NCI-H526 (cell line): Measurements from ENCODE around the gene COMT.

Experiments
- DNase-seq, 2 experiments: peaks; one replicate each; lab custom pipeline; 2025; lab: John Stamatoyannopoulos, UW

The COMT gene

DNA sequence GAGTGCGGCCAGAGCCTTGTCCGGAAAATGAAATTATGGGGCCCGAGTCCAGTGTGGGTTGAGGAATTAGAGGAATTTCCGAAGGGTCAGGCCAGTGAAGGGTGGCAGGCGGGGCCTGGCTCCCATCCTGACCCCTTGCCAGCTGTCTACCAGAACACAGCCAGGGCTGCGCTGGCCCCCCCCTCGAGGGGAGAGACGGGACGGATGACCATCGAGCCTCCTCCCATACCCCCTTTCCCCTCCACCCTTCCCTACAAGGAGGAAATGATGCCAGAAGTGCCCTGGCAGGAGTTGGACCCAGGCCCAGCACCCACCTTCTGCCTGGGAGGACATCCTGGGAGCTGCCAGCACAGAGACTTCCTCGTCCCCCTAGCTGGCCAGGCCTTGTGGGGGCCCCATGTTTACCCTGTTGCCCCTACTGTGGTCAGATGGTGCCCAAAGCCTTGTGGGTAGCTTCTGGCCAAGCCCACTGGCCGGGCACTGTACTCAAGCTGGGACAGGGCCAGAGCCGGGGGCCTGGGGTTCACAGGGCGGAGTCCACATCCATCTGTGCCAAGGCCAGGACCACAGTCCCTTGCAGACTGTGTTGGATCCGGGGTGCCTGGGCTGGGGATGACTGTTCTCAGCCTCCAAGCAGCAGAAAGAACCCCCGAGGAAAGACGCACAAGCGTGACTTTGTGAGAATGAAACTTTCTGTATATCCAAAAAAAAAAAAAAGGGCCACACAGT, 54.2 kb downstream of the COMT start:
- no peak for DNase-seq

- peak in 1 of 2 experiments; percentile 17 for DNase-seq
Observed at GRCh38 chr22:19996694-19997384, 55.3 kb downstream of the COMT start.

DNA sequence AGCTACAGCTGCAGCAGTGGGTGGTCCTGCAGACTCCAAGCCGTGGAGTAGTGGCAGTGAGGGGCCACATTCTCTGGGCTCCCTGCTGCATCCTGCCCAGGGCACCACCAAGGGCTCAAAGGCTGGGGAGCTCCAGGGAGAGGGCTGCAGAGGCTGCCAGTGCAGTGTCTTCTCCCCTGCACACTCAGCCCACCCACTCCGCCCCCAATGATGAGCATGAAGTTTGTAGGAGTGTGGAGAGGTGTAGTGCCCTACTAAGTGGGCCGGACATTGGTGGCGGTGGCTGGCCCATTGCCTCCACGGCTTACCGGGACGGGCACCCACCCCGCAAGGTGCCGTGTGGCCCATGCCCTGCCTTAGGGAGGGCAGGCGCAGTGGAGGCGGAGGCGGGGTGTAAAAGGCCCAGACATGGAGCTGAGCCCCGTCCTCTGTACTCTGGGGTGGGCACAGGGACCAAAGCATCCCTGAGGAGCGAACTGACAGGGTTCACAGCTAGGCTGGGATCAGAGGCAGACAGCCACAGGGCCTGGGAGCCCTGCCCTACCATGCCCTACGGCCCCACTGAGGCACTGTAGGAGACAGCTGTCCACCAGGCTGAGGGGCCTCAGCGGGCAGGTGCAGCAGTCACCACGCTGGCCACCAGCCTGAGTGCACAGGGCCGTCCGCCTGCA, 56.1 kb downstream of the COMT start:
- no peak for DNase-seq

DNA sequence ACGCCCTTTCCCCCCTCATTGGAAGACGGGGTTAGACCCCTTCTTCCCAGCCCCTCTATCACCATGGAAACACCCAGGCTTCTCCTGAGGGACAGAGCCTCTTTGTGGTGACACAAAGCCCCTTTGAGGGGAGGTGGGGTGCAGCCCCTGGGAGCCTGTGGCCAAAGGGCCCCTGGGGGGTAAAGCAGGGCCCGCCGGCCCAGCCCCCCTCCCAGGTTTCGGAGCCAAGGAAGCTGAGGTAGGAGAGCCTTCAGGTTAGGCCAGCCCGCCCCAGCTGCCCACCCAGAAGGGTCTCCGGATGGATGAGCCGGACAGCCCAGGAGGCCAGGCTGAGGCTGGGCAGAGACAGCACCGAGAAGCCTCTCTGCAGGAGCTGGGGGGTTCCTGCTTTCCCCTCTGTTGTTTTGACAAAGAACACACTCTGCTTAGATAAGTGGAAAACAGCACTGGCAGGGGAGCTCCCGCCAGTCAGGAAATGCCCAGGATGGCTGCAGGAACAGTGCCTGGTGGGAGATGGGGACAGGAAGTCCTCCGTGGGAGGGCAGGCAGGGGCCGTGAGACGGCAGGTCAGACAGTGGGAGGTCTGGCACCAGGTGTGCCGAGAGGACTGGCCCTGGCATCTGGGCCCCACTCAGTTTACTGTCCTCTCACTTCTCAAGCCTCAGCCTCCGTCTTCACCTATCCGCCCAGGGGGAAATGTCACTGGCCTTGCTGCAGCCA, 56.8 kb downstream of the COMT start:
- DNase-seq, result no peak

DNA sequence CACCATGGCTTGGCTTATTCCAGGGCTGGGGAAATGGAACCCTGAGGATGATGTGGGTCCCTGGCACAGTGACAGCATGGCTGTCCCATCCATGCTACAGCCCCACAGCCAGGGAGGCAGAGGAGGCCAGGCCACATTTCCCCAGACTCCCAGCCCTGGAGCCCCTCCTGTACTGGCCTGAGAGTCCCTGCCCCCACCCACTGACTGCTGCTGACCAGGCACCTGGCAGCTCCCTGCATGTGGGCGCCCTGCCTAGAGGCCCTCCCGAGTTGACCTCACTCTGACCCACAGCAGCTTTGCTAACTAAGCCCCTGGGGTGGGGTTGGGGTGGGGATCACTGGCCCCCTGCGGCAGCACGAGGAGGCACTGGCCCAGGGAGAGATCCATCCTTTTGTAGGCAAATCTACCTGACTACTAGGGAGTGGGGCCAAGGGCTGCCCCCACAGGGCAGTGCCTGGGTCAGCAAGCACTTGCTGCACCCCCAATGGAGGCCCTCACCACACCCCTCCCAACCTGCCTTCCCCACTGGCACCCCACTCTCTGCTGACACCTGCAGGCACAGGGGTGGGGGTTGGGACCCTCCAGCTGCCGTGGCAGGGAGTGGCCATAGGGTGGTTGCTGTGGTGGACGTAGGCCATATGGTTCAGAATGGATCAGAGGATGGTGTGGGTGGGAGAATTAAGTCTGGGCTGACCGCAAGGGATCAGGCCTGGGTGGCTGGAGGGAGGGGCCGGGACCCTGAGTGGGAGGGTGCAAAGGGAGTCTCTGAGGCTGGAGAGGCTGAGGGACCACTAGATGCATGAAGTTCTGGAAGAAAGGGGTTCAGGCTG, 57.6 kb downstream of the COMT start:
- DNase-seq, result no peak

- DNase-seq, result no peak
Observed at GRCh38 chr22:20000246-20001081, 58.9 kb downstream of the COMT start.

DNA sequence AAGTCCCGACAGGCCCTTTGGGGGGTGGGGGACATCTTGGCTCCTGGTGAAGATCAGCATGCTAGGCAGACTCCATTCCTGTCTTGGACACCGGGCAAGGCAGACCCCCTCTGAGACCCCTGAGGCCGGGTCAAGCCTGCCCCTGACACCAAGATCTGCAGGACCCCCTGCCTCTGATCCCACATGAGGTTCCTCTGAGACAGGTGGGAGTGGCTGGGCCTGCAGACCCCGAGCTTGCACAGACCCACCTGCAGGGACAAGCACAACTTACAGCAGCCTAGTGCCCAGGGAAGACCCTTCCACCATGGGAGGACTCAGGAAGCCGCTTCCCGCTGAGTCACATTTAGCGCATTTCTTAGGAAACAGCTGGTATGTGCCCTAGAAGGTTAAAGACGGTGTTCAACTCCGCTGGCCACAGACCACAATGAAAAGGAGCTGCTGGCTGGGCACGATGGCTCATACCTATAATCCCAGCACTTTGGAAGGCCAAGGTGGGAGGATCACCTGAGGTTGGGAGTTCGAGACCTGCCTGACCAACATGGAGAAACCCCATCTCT, 59.6 kb downstream of the COMT start:
- DNase-seq, result no peak

DNA sequence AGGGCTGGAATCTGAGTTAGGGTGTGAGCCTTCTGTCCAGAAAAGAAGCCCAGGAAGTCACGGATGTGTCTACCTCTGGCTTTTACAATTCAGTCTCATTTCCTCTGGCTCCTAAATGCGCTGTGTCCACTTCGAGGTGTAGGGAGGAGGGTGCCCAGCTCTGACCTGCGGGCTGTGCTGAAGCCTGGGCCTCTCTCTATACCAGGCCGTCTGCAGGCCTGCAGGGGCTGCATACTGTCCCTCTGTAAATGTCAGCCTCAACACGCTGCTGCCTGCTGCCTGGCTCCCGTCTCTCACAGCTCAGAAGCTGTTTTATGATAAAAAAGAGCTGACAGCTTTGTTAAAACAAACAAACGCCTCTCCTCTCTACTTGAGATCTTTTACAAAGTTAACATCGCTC, 60.6 kb downstream of the COMT start:
- no peak for DNase-seq

GRCh38 chr22:20002636-20003035, 61.1 kb downstream of the COMT start:
- no peak for DNase-seq

- DNase-seq, result no peak
Observed at GRCh38 chr22:20003304-20003703, 61.7 kb downstream of the COMT start.

DNA sequence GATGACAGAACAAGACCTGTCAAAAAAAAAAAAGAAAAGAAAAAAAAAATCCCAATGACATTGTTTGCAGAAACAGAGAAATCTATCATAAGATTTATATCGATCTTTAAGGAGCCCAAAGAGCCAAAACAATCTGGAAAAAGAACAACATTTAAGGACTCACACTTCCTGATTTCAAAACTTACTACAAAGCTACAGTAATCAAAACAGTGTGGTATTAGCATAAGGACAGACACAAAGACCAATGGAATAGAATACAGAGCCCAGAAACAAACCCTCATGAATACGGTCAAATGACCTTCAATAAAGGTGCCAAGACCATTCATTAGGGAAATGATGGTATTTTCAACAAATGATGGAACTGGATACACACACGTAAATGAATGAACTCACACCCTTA, 62.9 kb downstream of the COMT start:
- DNase-seq, result no peak

GRCh38 chr22:20008221-20008995, 66.8 kb downstream of the COMT start:
- no peak for DNase-seq

GRCh38 chr22:20009018-20009491, 67.5 kb downstream of the COMT start:
- DNase-seq, result no peak

GRCh38 chr22:20009582-20010306, 68.2 kb downstream of the COMT start:
- DNase-seq, result no peak

GRCh38 chr22:20010307-20011122, 68.9 kb downstream of the COMT start:
- DNase-seq, result no peak

DNA sequence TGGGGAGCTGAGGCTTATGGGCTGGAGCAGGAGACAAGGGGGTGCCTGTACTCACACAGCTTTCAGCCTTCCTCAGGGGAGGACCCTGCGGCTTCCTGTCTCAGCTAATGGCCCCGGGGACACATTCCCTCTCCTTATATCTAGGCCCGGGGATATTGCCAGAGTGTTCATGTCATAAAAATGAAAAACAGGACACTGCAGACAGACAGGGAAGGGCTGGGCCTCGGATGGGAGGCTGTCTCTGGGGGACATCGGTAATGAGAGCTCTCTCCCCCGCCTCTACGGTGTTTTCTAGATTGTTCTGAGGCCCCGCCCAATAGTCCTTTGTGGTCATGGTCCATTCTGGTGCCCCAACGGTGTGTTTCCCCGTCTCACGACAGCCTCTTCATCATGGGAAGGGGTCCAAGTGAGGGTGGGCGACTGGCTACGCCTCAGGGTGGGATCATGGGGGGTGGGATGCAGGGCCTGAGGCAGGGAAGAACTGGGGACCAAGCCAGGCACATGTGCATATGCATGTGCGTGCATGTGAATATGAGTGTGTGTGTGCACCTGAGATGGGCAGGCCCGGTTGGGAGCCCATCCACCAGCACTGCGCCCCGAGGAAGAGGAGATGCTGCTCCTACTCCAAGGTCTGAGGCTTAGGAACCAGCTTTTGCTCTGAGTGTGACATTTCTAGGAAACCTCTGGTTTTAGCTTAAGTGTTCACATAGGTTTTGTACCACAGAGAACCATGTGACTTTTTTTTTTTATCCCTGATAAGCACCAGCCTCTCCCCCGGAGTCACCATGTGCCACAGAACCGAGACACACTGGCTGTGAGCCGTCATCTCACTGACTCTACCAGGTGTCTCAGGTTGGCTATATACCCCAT, 69.8 kb downstream of the COMT start:
- no peak for DNase-seq
